Erythroblast (primary cell): ENCODE results near the gene PKD1L1.

Experiments used
- GATA1 ChIP-seq: IDR thresholded peaks from 2 replicates; pipeline ENCODE4 v1.6.1; 2011; ENCODE audit warnings: low read depth, mild to moderate bottlenecking, control low read depth, low read length, moderate library complexity
- POLR2A ChIP-seq: IDR thresholded peaks from 2 replicates; pipeline ENCODE4 v1.6.1; 2011; ENCODE audit warnings: mild to moderate bottlenecking, low read length

GRCh38 chr7:47758546-47758945 is 189.7 kb downstream of the PKD1L1 start:
- TF ChIP-seq POLR2A (no peak), GATA1 (no peak)
